A673 (cell line): ENCODE data around the gene BCL6.

Experiments used
- CTCF ChIP-seq: fragments of 300-800, 200-600 bp; sonication (generic); conservative IDR thresholded peaks from 2 replicates; pipeline ENCODE4 v1.5.1; 2017; ENCODE audit warnings: low read depth, mild to moderate bottlenecking, antibody characterized with exemption, low read length, moderate library complexity, mixed read lengths
- EZH2 ChIP-seq: fragments of 200-600 bp; sonication (generic); IDR thresholded peaks from 2 replicates; pipeline ENCODE4 v1.6.1; 2017; ENCODE audit warnings: borderline replicate concordance, low read depth, mild to moderate bottlenecking, mixed read lengths, antibody characterized with exemption, low read length; ENCODE audit not compliant: poor library complexity, severe bottlenecking

GRCh38 chr3:187725653-187726370 is 19.5 kb downstream of the BCL6 start:
- no peak for TF ChIP-seq CTCF
- no peak for TF ChIP-seq EZH2
